H9 (cell line): Measurements from ENCODE around the gene FBXL20. TPM values are rescaled to one million over a fixed set of nuclear protein-coding genes. Genes with fewer than 3 reads are reported as not detected.
A peak's percentile ranks its signal among the peaks of the same experiment; 100 is the strongest.
"Not testable (repeated sequence)": the region's sequence is repeated elsewhere in the genome, so short reads cannot be mapped to it uniquely, and the experiment has no call there.

Source experiments
- DNase-seq: peaks from one replicate; pipeline ENCODE4 v3.0.0-alpha.2; 2017
- H2AFZ ChIP-seq: one replicate; pipeline ENCODE4 v1.6.1; 2013; ENCODE audit warnings: mild to moderate bottlenecking, low read length, control low read depth, moderate library complexity
- H2AK5ac ChIP-seq: 2 replicates; pipeline ENCODE4 v1.6.1; 2013; ENCODE audit warnings: low read length, control low read depth, mixed read lengths; ENCODE audit not compliant: insufficient read length
- H2BK120ac ChIP-seq: one replicate; pipeline ENCODE4 v1.6.1; 2013; ENCODE audit warnings: low read depth, mild to moderate bottlenecking, low read length, control low read depth, inconsistent platforms; ENCODE audit not compliant: poor library complexity, severe bottlenecking
- H2BK12ac ChIP-seq: 2 replicates; pipeline ENCODE4 v1.6.1; 2013; ENCODE audit warnings: low read length, control low read depth, mixed read lengths, low read depth; ENCODE audit not compliant: insufficient read length
- H2BK15ac ChIP-seq: 2 replicates; pipeline ENCODE4 v1.6.1; 2013; ENCODE audit warnings: low read depth, low read length, control low read depth
- H2BK20ac ChIP-seq: one replicate; pipeline ENCODE4 v1.6.1; 2013; ENCODE audit warnings: low read depth, mild to moderate bottlenecking, low read length, control low read depth, inconsistent platforms; ENCODE audit not compliant: poor library complexity, severe bottlenecking
- H2BK5ac ChIP-seq: 2 replicates; pipeline ENCODE4 v1.6.1; 2013; ENCODE audit warnings: low read length, control low read depth, mixed read lengths; ENCODE audit not compliant: insufficient read length
- H3K14ac ChIP-seq: 2 replicates; pipeline ENCODE4 v1.6.1; 2013; ENCODE audit warnings: low read length, control low read depth; ENCODE audit not compliant: insufficient read depth
- H3K18ac ChIP-seq: 2 replicates; pipeline ENCODE4 v1.6.1; 2013; ENCODE audit warnings: low read depth, mild to moderate bottlenecking, mixed read lengths, low read length, control low read depth; ENCODE audit not compliant: insufficient read length
- H3K23ac ChIP-seq: 2 replicates; pipeline ENCODE4 v1.6.1; 2013; ENCODE audit warnings: low read length, control low read depth, mixed read lengths, low read depth; ENCODE audit not compliant: insufficient read length
- H3K23me2 ChIP-seq: 2 replicates; pipeline ENCODE4 v1.6.1; 2013; ENCODE audit warnings: low read depth, mild to moderate bottlenecking, mixed read lengths, low read length, control low read depth; ENCODE audit not compliant: insufficient read length, poor library complexity, severe bottlenecking
- H3K27ac ChIP-seq: 2 replicates; pipeline ENCODE4 v1.5.1; 2013; ENCODE audit warnings: low read length, control low read depth, mixed read lengths, low read depth; ENCODE audit not compliant: insufficient read length
- H3K27me3 ChIP-seq: 2 replicates; pipeline ENCODE4 v1.6.1; 2013; ENCODE audit warnings: low read length, control low read depth, inconsistent platforms; ENCODE audit not compliant: insufficient read depth
- H3K4ac ChIP-seq: 2 replicates; pipeline ENCODE4 v1.6.1; 2013; ENCODE audit warnings: low read depth, mild to moderate bottlenecking, control low read depth, inconsistent platforms, low read length, moderate library complexity
- H3K4me1 ChIP-seq: 2 replicates; pipeline ENCODE4 v1.6.1; 2013; ENCODE audit warnings: low read length, control low read depth, inconsistent platforms; ENCODE audit not compliant: insufficient read depth
- H3K4me2 ChIP-seq: 2 replicates; pipeline ENCODE4 v1.6.1; 2013; ENCODE audit warnings: low read length, control low read depth, mixed read lengths; ENCODE audit not compliant: insufficient read length, insufficient read depth
- H3K56ac ChIP-seq: 2 replicates; pipeline ENCODE4 v1.6.1; 2013; ENCODE audit warnings: low read depth, mild to moderate bottlenecking, mixed read lengths, low read length, control low read depth; ENCODE audit not compliant: insufficient read length
- H3K79me1 ChIP-seq: 2 replicates; pipeline ENCODE4 v1.6.1; 2013; ENCODE audit warnings: low read depth, mild to moderate bottlenecking, moderate library complexity, low read length, control low read depth, inconsistent platforms; ENCODE audit not compliant: insufficient read depth, poor library complexity, severe bottlenecking
- H3K79me2 ChIP-seq: 2 replicates; pipeline ENCODE4 v1.6.1; 2013; ENCODE audit warnings: low read length, control low read depth, inconsistent platforms; ENCODE audit not compliant: insufficient read depth
- H3K9ac ChIP-seq: 2 replicates; pipeline ENCODE4 v1.6.1; 2013; ENCODE audit warnings: low read length, control low read depth, mixed read lengths; ENCODE audit not compliant: insufficient read length; ENCODE audit errors: extremely low read depth
- H3K9me3 ChIP-seq: one replicate; pipeline ENCODE4 v1.6.1; 2013; ENCODE audit warnings: low read depth, low read length, inconsistent platforms; ENCODE audit not compliant: control insufficient read depth
- H3T11ph ChIP-seq: one replicate; pipeline ENCODE4 v1.6.1; 2013; ENCODE audit warnings: mild to moderate bottlenecking, low read length, control low read depth, inconsistent platforms
- H4K20me1 ChIP-seq: one replicate; pipeline ENCODE4 v1.6.1; 2013; ENCODE audit not compliant: control insufficient read depth, insufficient read length, insufficient read depth
- H4K5ac ChIP-seq: 2 replicates; pipeline ENCODE4 v1.6.1; 2013; ENCODE audit warnings: low read depth, mild to moderate bottlenecking, mixed read lengths, low read length, control low read depth; ENCODE audit not compliant: insufficient read length
- H4K8ac ChIP-seq: replicated peaks from 2 replicates; pipeline ENCODE4 v1.6.1; 2013; ENCODE audit warnings: low read length, control low read depth, mixed read lengths, low read depth; ENCODE audit not compliant: insufficient read length
- H4K91ac ChIP-seq: 2 replicates; pipeline ENCODE4 v1.6.1; 2013; ENCODE audit warnings: low read depth, mild to moderate bottlenecking, moderate library complexity, mixed read lengths, low read length, control low read depth; ENCODE audit not compliant: insufficient read length
- H3K27ac Mint-ChIP-seq, 3 experiments: 2 replicates in 2 of 3; 3 replicates in 1 of 3; pipeline ENCODE4 v1.8.0; 2020 to 2021; ENCODE audit warnings: mixed read lengths in 3 of 3, mild to moderate bottlenecking in 1 of 3, moderate library complexity in 1 of 3
- H3K27me3 Mint-ChIP-seq: 2 replicates; pipeline ENCODE4 v1.8.0; 2021; ENCODE audit warnings: low read depth, mild to moderate bottlenecking, moderate library complexity, mixed read lengths
- H3K36me3 Mint-ChIP-seq, 3 experiments: 2 replicates in 2 of 3; 3 replicates in 1 of 3; pipeline ENCODE4 v1.8.0; 2020 to 2021; ENCODE audit warnings: low read depth in 3 of 3, mixed read lengths in 3 of 3; ENCODE audit not compliant: insufficient read depth in 1 of 3
- H3K4me1 Mint-ChIP-seq, 2 experiments: 2 replicates each; pipeline ENCODE4 v1.8.0; 2020; ENCODE audit warnings: mixed read lengths in 2 of 2
- H3K4me3 Mint-ChIP-seq, 2 experiments: 2 replicates in 1 of 2; 3 replicates in 1 of 2; pipeline ENCODE4 v1.8.0; 2020 to 2021; ENCODE audit warnings: mild to moderate bottlenecking in 2 of 2, mixed read lengths in 2 of 2, moderate library complexity in 1 of 2
- H3K9me3 Mint-ChIP-seq, 2 experiments: 2 replicates in 1 of 2; 3 replicates in 1 of 2; pipeline ENCODE4 v1.8.0; 2020; ENCODE audit warnings: mild to moderate bottlenecking in 2 of 2, mixed read lengths in 2 of 2, moderate library complexity in 1 of 2
- WGBS: extraction: QIAGEN DNeasy Blood & Tissue Kit; methylation state at CpG from one replicate; pipeline ENCODE4 v1.1.7; 2013; ENCODE audit warnings: missing lambda C conversion rate, low lambda C conversion rate, mixed read lengths; ENCODE audit not compliant: insufficient read length; ENCODE audit errors: extremely low coverage; 5-methylcytosine and 5-hydroxymethylcytosine counted together
- total RNA-seq: library from RNA; stranded (reverse); gene quantifications from 2 replicates; pipeline ENCODE4 v1.2.1, GENCODE V29; 2021
- TF ChIP-seq, protein P1 (sequence below): fragments of 200-600 bp; sonication (generic); conservative IDR thresholded peaks from 3 replicates; pipeline ENCODE4 v1.8.0; 2021; ENCODE audit warnings: antibody characterized with exemption, mild to moderate bottlenecking

The FBXL20 gene
- total RNA-seq, 1 experiment from 2014 or later = 18.4 TPM

DNA sequence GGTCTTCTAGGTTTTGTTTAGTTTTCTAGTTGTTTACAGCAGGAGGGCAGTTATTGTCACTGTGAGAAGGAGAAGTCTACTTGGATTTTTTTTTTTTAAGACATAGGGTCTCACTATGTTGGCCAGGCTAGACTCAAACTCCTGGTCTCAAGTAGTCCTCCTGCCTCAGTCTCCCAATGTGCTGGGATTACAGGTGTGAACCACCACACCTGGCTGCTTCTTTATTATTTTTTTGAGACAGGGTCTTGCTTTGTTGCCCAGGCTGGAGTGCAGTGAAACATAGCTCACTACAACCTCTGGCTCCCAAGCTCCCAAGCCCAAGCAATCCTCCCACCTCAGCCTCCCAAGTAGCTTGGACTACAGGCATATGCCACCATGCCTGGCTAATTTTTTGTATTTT is 107.4 kb downstream of the FBXL20 start:
- Mint-ChIP-seq H3K27me3 (no peaks in the 10 kb centered on the region), H3K9me3 (no peaks in the 10 kb centered on the region), H3K4me3 (no peak overlapping the region), H3K4me1 (no peaks in the 10 kb centered on the region; a peak in 1 of 4 replicates), H3K27ac (peak overlapping the region in 2 of 3 experiments; percentile 62 to 86; a peak in 3 of 7 replicates), H3K36me3 (peaks cover 0 to 12% (median 2%) of the 10 kb centered on the region in 3 experiments; a peak in 3 of 7 replicates)
- Histone ChIP-seq H3K4me2 (no peak overlapping the region), H4K20me1 (no peaks in the 10 kb centered on the region), H2AFZ (no peak overlapping the region), H3K79me1 (no peaks in the 10 kb centered on the region), H3K23me2 (no peaks in the 10 kb centered on the region), H3T11ph (no peak overlapping the region), H3K14ac (no peak overlapping the region), H3K4ac (no peak overlapping the region), H3K23ac (no peak overlapping the region), H4K5ac (no peak overlapping the region), H3K18ac (no peak overlapping the region), H2BK12ac (no peak overlapping the region), H2BK20ac (no peak overlapping the region), H3K79me2 (no peaks in the 10 kb centered on the region), H3K4me1 (no peaks in the 10 kb centered on the region), H3K27me3 (no peaks in the 10 kb centered on the region), H2AK5ac (no peak overlapping the region), H4K8ac (no peak overlapping the region), H3K9ac (no peak overlapping the region), H2BK5ac (no peak overlapping the region), H2BK120ac (no peak overlapping the region), H3K9me3 (no peaks in the 10 kb centered on the region), H3K27ac (no peak overlapping the region), H3K56ac (no peak overlapping the region), H4K91ac (no peak overlapping the region), H2BK15ac (no peak overlapping the region)
- no peak for DNase-seq
- TF ChIP-seq, protein P1, sequence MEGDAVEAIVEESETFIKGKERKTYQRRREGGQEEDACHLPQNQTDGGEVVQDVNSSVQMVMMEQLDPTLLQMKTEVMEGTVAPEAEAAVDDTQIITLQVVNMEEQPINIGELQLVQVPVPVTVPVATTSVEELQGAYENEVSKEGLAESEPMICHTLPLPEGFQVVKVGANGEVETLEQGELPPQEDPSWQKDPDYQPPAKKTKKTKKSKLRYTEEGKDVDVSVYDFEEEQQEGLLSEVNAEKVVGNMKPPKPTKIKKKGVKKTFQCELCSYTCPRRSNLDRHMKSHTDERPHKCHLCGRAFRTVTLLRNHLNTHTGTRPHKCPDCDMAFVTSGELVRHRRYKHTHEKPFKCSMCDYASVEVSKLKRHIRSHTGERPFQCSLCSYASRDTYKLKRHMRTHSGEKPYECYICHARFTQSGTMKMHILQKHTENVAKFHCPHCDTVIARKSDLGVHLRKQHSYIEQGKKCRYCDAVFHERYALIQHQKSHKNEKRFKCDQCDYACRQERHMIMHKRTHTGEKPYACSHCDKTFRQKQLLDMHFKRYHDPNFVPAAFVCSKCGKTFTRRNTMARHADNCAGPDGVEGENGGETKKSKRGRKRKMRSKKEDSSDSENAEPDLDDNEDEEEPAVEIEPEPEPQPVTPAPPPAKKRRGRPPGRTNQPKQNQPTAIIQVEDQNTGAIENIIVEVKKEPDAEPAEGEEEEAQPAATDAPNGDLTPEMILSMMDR = no peak

DNA sequence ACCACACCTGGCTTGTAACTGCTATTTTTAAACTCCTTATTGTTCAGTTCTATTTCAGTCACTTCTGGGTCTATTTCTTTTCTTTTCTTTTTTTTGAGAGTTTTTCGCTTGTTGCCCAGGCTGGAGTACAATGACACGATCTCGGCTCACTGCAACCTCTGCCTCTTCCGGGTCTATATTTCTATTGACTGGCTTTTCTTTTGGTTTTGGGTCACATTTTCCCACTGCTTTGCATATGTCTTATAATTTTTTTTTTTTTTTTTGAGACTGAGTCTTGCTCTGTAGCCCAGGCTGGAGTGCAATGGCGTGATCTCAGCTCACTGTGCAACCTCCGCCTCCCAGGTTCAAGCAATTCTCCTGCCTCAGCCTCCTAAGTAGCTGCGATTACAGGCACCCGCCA is 108.9 kb downstream of the FBXL20 start:
- H3K9me3 ChIP-seq, H3K27me3 ChIP-seq, H3K23me2 ChIP-seq, H3K14ac ChIP-seq, H3K9me3 Mint-ChIP-seq, H4K20me1 ChIP-seq, H3K79me2 ChIP-seq, H2BK120ac ChIP-seq, H3K4me2 ChIP-seq, H3T11ph ChIP-seq, H3K36me3 Mint-ChIP-seq, H3K79me1 ChIP-seq, H3K23ac ChIP-seq, DNase-seq, H2BK20ac ChIP-seq, H3K56ac ChIP-seq, H3K4me1 Mint-ChIP-seq, H3K4me1 ChIP-seq, H2BK12ac ChIP-seq, H4K91ac ChIP-seq, H3K27ac ChIP-seq, H3K4me3 Mint-ChIP-seq, H2BK15ac ChIP-seq, H2AK5ac ChIP-seq, H4K8ac ChIP-seq, H3K4ac ChIP-seq, H3K27me3 Mint-ChIP-seq, H3K18ac ChIP-seq, H3K9ac ChIP-seq, H2BK5ac ChIP-seq, H4K5ac ChIP-seq, H2AFZ ChIP-seq: not testable (repeated sequence)
- H3K27ac Mint-ChIP-seq = peak overlapping the region in 1 of 3 experiments; percentile 40; a peak in 1 of 7 replicates
- WGBS = no CpG with 5 or more reads among the region's 8 CpGs
